ENCODE data around the gene MICU1.

DNA sequence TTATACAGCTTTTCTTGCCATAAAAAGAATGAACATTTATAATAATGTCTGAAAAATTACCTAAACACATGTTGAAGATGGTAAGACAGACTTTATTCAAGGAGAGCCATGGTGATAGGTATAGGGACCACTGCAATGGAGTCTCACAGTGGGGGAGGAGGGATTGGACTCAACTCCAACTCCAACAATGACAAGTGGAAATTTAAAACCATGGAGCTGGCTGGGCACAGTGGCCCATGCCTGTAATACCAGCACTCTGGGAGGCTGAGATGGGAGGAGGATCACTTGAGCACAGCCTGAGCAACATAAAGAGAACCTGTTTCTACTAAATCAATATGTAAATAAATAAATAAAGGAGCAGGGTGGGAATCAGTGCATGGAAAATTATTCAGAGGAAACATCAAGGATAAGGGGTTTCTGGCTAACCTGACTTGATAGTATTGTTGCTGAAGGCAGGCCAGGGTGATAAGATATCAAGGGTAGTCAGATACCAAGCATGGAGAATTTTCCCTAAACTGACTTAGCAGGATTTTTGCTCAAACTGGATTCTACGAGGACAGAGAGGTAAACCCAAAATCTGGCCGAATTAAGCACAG is 19.5 kb upstream of the MICU1 start:
- TF ChIP-seq, protein P1, sequence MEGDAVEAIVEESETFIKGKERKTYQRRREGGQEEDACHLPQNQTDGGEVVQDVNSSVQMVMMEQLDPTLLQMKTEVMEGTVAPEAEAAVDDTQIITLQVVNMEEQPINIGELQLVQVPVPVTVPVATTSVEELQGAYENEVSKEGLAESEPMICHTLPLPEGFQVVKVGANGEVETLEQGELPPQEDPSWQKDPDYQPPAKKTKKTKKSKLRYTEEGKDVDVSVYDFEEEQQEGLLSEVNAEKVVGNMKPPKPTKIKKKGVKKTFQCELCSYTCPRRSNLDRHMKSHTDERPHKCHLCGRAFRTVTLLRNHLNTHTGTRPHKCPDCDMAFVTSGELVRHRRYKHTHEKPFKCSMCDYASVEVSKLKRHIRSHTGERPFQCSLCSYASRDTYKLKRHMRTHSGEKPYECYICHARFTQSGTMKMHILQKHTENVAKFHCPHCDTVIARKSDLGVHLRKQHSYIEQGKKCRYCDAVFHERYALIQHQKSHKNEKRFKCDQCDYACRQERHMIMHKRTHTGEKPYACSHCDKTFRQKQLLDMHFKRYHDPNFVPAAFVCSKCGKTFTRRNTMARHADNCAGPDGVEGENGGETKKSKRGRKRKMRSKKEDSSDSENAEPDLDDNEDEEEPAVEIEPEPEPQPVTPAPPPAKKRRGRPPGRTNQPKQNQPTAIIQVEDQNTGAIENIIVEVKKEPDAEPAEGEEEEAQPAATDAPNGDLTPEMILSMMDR (IDR thresholded peaks at IDR 0.05; ENCODE audit: extremely low read depth in 1 of 2, insufficient read depth in 1 of 2, low read depth in 1 of 2, low read length in 2 of 2): no peak
- TF ChIP-seq EZH2 (IDR thresholded peaks at IDR 0.05; ENCODE audit: borderline replicate concordance, low read depth, low read length, severe bottlenecking) (no peak), POLR2AphosphoS5 (IDR thresholded peaks at IDR 0.05; ENCODE audit: insufficient read depth, low read depth, low read length) (no peak), MYC (IDR thresholded peaks at IDR 0.05; ENCODE audit: low read depth, low read length) (no peak), POLR2A (IDR thresholded peaks at IDR 0.05; ENCODE audit: low read depth, low read length) (no peak)

Measured in endothelial cell of umbilical vein (primary cell).